Measurements from ENCODE around the gene EFHD1.
"Not testable (repeated sequence)": the region's sequence is repeated elsewhere in the genome, so short reads cannot be mapped to it uniquely, and the experiment has no call there.

The EFHD1 gene

DNA sequence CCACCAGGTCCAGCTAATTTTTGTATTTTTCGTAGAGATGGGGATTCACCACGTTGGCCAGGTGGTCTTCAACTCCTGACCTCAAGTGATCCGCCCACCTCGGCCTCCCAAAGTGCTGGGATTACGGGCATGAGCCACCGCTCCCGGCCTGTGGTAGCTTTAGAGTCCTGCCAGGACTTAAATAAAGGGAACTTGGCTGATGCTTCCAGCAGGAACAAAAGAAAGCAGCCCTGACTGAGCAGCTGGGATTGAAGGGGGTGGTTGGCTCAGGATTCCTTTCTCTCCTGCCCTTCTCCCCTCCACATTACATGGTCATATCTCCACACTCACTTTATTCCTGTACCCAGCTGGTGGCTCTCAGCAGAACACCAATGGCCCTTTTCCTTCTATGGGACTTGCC, 20.0 kb downstream of the EFHD1 start:
- no peak for DNase-seq

DNA sequence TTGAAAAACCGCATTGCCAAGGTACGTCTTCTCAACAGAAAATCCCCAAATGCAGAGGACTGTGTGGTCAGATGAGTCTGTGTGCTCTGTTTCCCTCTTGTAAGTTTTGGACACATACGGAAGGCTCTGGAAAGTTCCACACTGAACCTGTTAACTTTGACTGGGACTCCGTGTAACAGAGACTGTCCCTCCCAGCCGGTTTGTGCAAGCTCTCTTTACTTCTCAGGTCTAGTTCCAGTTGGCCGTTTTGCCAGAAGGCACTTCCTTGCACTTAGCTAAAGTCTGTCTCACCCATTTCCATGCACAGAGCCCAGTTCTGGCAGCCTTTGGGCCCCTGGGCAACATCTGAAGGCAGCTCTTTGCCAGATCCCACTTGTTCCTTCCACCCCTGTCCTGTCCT, 22.0 kb downstream of the EFHD1 start:
- DNase-seq: no peak

DNA sequence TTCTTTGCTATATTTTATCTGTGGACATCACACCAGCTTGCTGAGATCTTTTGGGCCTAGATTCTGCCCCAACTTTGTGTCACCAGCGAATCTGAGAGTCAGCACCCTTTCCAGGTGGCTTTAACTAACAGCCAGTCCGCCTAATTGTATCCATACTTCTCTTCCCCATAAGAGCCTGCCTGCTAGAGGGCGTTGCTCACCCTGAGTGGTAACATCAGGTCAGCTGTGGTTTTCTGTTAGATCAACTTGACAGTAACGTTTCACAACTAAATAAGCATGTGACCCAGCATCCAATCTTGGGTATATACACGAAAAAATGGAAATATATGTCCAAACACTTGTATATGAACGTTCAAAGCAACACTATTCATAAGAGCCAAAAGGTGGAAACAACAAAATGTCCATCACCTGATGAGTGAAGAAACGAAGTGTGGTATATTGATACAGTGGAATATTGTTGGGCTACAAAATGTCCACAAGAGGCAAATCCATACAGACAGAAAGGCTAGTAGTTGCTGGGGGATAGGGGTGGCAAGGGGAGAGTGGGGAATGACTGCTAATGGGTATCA, 24.9 kb downstream of the EFHD1 start:
- DNase-seq: no peak

DNA sequence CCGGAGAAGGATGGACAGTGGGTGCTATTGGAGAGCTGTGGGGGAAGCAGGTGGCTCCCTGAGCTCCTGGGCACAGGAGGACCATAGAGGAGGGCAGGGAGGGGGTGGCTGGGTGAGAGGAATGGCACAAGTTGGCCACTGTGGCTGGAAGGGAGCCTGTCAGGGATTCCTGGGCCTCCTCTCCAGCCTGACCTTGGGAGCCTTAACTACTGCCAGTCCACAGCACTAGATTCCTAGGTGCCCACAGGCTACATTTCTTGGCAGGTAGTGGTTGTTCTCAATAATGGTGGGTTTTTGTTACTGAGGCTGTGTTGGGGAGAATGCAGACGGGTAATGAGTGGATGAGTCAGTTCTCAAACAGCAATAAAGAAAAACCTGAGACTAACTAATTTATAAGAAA, 26.0 kb downstream of the EFHD1 start:
- no peak for DNase-seq

DNA sequence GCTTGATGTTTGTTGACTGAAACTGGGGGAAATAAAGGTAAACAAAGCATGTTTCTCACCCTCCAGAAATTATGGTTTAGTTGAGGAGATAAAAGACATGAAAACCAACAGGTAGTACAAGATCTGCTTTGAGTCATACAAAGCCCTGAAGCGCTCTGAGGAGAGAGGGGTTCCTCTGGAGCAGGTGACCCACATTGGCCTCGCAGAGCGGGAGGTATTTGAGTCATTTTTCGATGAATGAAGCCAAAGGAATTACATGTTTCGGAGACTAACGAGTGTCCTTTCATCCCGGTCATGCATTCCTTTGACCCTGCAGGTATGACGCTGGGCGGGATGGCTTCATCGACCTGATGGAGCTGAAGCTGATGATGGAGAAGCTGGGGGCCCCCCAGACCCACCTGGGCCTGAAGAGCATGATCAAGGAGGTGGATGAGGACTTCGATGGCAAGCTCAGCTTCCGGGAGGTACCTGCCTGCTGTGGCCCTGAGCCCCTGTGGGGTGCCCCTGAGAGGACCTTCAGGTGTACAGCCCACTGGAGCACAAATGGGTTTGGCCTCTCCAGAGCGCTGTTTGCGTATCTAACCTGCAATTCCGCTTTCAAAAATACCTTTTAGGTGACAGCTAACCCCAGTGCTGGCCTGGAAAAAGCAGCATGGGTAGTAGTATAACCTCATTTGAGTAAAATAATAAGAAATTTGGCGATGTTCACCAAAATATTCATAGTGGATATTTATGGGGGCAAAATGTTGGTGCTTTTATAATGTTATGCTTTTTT, 29.3 kb downstream of the EFHD1 start:
- no peak for DNase-seq

DNA sequence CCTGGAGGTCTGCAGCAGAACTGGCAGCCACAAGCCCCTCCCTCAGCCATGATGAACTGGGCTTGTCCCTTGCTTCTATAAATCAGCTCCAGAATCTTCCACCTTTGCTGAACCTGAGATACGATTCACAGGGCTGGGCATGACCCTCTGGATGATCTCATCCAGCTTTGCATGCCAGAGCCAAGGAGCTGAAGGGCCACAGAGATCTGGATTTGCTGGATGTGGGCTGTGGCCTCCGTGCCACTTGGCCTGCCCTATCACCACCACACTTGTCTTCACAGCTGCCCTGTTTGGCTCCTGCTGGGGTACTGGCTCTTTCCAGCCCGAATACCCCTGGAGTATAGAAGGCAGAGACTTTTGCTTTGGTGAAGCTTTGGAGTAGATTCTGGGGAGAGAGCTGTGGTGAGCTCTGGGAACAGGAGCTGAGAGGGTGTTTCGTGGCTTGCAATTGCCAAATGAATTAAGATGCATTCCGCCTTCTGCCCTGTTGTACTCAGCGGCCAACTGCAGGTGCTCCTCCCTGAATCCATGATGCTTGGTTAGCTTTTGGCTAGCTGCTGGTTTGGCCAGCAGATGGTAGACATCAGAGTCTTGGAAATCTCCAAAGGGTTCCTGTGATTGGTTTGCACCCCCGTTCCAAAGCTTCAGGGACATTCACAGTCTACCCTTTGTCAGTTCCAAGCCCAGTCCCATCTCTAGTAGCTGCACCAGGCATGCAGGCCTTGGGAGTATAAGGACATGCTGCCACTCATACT, 32.8 kb downstream of the EFHD1 start:
- DNase-seq: no peak

DNA sequence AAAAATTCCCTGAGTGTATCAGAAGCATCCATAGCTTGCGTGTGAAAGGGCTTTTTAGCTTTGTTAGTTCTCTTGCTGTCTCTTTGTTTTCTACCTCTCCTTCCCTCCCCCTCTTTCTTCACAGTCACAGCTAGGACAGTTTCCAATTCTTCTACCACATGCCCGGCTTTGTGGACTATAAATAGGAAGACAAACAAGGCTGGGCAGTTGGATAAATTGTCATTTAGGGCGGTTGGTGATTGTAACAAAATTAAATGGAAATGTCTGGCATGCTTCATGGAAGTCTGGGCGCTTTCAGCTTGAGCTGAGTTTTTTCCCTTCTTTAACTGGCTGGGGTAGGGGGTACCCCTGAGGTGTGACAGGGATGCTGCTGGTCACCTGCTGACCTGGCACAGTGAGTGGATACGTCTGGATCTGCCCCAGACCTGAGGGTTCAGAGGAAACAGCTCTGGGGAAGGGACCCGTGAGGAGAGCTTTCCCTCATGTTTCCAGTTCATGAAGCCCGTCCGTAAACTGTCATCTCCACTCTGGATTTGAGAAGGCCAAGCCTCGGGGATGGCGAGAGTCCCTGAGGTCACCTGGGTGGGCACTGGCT, 34.7 kb downstream of the EFHD1 start:
- no peak for DNase-seq

DNA sequence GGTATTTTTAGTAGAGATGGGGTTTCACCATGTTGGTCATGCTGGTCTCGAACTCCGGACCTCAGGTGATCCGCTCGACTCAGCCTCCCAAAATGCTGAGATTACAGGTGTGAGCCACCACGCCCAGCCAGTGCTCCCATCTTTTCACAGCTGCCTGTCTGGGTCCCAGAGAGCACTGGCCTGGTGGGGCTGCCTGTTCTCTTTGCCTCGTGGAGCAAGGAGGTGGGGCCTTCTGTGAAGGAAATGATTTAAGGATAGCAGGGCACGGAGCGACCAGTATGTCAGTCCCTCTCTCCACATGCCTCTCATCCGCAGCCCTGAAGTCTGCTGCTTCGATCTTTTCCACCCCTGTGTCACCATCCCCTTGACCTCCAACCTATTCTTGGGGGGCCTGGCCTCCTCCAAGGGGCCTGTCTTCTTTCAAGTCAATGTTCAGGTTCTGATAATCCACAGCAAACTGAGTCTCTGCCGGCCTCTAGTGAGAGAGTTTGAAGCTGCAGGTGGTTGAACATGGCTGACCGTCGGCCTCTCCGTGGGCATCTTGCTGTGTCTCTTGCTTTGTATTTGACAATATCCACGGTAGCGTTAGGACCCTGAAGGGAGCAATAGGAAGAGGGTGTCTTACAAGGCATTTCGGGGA, 35.5 kb downstream of the EFHD1 start:
- peak; percentile 25 for DNase-seq

DNA sequence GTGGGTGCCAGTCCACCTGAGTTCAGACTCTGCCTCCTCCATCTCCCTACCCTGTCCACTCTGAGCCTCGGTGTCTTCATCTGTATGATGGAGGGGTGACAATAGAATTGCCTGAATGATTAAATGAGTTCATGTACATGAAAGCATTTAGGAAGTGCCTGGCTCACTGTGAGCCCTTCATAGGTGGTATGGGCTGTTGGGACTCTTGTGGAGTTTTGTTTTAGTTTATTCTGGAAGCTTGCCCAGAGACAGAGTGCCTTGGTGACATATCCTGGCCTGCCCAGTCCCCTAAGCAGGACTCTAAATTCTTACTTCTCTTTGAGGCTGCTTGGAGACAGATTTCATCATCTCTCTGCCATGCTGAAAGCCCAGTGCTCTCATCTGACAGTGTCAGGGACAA, 39.2 kb downstream of the EFHD1 start:
- no peak for DNase-seq

DNA sequence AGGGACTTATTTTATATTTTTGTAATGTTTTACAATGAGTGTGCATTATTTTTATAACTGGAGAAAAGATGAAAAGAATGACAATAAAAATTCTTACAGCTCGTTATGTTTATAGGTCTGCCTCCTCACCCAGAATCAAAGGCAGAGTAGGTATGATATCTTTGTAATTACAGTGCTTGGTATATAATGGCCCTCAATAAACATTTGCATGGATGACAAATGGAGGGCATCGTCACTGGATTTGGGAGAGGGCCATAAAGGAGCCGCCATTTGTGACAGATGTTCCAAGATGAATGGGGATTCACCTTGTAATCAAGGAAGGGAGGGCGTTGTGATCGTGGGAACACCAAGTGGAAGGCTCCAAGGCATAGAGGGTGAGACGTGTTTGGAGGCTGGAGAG, 41.1 kb downstream of the EFHD1 start:
- no peak for DNase-seq

DNA sequence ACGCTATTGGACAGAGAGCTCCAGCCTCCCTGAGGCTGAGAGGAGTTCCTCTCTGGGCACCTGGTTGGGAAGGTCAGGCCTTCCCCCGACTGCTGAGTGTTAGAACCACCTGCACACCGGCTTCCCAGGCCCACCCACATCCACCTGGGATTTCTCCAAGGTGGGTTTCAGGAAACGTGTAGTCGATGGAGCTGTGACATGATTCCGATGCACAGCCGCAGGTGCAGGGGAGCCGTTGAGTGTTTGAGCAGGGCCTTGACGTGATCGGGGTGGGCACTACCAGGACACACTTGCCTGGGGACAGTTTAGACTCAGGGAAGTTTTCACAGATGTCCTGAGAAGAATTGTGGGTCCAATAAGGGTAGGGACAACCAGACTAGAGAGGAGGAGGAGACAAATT, 42.0 kb downstream of the EFHD1 start:
- no peak for DNase-seq

DNA sequence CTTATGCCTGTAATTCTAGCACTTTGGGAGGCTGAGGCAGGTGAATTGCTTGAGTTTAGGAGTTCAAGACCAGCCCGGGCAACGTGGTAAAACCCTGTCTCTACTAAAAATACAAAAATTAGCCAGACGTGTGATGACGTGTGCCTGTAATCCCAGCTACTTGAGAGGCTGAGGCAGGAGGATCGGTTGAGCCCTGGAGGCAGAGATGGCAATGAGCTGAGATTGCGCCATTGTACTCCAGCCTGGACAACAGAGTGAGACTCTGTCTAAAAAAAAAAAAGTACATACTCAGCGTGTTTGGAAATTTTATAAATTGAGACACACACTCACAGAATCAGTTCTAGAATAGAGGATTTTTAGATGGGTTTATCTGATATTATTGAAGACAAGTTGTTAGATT, 46.6 kb downstream of the EFHD1 start:
- no peak for DNase-seq

DNA sequence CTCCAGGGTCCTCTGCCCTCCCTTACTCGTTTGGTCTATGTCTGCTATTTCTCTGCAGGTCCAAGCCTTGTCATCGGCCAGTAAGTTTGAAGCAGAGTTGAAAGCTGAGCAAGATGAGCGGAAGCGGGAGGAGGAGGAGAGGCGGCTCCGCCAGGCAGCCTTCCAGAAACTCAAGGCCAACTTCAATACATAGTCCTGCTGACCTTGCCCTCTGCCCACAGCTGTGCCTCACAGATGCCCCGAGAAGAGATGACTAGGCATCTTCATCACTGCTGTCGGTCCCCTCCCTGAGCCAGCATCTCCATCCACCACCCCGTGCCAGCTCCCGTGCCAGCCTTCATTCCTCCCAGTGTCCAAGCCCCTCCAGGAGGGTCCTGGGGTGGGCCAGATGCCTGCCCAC, 48.1 kb downstream of the EFHD1 start:
- DNase-seq: no peak

DNA sequence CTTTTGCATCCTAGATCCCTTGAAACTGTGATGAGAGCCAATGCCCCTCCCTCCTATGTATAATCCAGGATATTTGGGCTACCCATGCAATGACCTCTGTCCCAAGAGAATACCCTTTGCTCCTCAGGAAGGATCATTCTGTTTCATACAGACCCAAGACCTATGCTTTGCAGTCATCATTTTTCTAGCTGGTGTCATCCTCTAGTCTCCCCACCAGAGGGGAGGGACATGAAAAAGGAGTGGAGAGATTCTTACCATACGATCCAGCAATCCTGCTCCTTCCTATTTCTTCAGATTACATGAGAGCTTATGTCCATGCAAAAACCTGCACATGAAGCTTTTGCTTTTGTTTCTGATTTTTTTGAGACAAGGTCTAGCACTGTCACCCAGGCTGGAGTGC, 50.0 kb downstream of the EFHD1 start:
- DNase-seq: no peak

DNA sequence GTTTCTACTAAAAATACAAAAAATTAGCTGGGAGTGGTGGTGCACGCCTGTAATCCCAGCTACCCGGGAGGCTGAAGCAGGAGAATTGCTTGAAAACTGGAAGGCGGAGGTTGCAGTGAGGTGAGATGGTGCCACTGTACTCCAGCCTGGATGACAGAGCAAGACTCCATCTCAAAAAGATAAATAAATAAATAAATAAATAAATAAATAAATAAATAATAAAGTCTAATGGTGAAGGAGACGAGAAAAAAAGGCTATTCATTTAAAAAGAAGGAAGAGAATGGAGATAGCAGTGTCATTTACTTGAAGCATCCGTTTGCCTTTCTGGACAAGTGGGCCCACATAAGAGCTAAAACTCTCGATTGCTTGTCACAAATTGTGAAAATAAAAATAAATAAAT, 52.0 kb downstream of the EFHD1 start:
- not testable (repeated sequence) for DNase-seq

DNA sequence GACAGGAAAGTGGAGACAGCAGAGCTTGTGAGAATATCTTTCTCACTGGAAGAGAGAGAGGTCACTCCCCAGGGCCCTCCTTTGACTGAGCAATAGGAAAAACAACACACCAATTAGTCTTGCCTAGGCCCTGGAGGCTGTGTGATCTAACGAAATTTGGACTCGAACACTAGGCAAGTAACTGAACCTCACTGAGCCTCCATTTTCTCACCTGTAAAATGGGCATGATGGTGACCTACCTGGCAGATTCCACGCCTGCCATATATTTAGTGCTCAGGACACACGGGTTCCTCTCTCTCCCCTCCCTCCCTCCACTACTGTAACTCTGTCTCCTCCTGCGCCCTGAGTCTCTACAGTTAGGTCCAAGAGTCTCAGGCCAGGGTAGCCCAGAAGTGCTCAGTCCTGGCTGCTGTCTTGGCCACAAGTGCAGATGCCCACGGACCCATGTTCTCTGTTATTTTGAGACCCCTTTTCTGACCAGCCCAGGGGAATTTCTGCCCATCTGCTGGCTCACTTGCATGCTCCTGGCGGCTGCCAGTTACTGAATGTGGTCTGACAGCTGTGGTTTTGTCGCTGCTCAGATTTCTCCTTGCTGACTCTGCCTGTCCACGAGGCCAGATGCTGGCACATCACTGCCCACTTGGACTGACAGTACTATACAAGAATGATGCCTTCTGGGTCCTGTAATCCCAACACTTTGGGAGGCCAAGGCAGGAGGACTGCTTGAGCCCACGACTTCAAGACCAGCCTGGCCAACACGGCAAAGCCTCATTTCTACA, 54.2 kb downstream of the EFHD1 start:
- DNase-seq: no peak

DNA sequence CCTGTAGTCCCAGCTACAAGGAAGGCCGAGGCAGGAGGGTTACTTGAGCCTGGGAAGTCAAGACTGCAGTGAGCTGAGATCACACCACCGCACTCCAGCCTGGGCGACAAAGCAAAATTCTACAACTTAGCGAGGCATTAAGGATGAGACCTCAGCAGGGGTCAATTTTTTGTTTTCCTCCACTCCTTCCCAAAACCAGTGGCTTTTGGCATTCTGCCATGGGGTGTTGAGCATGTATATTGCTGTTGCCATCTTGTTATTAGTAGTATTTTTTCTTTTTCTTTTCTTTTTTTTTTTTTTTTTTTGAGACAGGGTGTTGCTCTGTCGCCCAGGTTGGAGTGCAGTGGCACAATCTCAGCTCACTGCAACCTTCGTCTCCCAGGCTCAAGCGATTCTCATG, 54.8 kb downstream of the EFHD1 start:
- DNase-seq: no peak

DNA sequence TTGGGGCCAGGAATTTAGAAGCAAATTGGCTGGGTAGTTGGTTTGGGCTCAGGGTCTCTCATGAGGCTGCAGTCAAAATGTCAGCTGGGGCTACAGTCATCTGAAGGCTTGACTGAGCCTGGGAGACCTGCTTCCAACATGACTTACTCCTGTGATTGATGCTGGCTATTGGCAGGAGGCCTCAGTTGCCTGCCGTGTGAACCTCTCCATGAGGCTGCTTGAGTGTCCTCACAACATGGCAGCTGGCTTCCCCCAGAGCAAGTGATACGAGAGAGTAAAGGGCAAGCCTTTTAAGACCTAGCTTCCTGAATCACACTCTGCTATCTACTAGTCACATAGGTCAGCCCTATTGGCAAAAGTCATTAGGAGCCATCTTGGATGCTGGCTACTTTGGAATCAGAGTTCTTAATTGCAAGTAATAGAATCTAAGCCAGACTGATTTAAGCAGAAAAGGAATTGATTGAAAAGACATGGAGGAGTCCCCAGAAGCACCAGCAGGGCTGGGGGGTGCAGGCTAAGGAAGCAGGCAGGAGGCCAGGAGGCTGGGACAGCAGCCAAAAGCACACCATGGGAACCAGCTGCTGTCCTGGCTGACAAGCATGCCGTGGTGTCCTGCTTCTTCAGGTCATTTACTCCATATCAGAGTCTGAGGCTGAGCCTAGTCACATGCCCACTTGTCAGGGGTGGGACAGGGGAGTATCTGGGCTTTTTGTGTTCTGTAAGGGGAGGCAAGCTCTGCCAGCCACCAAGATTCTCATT, 55.9 kb downstream of the EFHD1 start:
- peak; percentile 48 for DNase-seq

DNA sequence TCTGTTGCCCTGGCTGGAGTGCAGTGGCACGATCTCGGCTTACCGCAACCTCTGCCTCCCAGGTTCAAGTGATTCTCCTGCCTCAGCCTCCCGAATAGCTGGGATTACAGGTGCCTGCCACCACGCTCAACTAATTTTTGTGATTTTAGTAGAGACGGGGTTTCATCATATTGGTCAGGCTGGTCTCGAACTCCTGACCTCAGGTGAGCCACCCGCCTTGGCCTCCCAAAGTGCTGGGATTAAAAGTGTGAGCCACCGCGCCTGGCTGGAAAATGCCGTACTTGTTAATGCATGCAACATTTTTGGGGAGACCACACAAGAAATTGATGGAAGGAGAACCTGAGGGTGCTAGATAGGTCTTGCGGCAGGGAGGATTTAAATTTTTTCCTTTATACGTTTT, 57.7 kb downstream of the EFHD1 start:
- DNase-seq: not testable (repeated sequence)

DNA sequence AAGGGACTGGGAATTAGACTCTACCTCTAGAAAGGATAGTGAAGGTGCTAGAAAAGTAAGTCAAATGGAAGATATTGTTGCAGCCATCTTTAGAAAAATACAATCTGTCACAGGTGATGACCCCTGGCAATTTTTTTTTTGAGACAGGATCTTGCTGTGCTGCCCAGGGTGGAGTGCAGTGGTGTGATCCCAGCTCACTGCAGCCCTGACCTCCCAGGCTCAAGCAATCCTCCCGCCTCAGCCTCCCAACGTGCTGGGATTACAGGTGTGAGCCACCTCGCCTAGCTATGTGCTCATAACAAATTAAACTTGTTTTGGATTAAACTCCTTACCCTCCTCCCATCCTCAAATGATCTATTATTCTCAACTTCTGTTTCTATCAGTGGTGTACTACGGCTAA, 59.9 kb downstream of the EFHD1 start:
- DNase-seq: no peak

DNA sequence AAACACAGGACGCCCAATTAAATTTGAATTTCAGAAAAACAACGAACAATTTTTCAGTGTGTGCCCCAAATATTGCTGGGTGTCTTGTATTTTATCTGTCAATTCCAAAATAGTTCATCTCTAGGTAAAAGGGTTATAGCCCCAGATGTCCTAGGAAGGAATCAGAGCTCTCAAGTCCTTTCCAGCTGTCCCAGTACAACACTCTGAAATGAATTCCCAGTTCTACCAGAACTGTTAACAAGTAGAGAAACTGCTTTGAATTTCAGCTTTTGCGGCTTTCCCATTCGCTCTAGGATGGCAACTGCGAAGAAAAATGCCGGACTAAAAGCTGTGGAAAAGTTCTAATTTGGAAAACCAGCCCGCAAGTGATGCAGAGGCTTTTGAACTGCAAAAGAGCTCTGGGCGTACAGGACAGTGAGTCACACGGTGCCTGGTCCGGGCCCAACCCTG, 63.2 kb downstream of the EFHD1 start:
- no peak for DNase-seq

Measured in fibroblast of upper back skin (primary cell).